HepG2 (cell line): ENCODE results near the gene PEX13. TPM values are rescaled to one million over a fixed set of nuclear protein-coding genes. Genes with fewer than 3 reads are reported as not detected.

Experiments
- ATAC-seq: fragments of 200-7000 bp; cut with Tn5 transposase; 3 replicates; pipeline ENCODE4 v1.9.1; 2020; ENCODE audit warnings: mild to moderate bottlenecking, moderate library complexity
- BruUV-seq: library from RNA; stranded (reverse); fragments of 400-500 nt; replicated peaks from 2 replicates; lab custom pipeline; 2021; lab: Mats Ljungman, UMichigan
- CTCF ChIA-PET: fragments of 300-600 bp; formaldehyde crosslinking; extraction: SDS; loops from one replicate; lab custom pipeline; 2021; ENCODE audit warnings: low total read pairs, inconsistent platforms, low intra/inter-chr PET ratio; lab: Yijun Ruan, JAX
- POLR2A ChIA-PET: fragments of 350-600 bp; sonication (Branson Sonifier 250); formaldehyde crosslinking; loops from one replicate; lab custom pipeline; 2020; ENCODE audit warnings: antibody characterized with exemption, inconsistent platforms; lab: Yijun Ruan, JAX
- DNase-seq: peaks from one replicate; pipeline ENCODE4 v3.0.0-alpha.2; 2015; ENCODE audit warnings: low spot score
- FAIRE-seq: peaks from 3 replicates; lab custom pipeline; 2011; peaks lifted over from hg19 to GRCh38; lab: Jason Lieb, UNC
- H2AFZ ChIP-seq: one replicate; pipeline ENCODE4 v1.6.1; 2011; ENCODE audit warnings: low read length, inconsistent platforms
- H3K27ac ChIP-seq: fragments of 300-600 bp; 3 replicates; pipeline ENCODE4 v1.8.0; 2011; ENCODE audit warnings: mixed run types, mild to moderate bottlenecking, mixed read lengths, low read length, inconsistent platforms; ENCODE audit not compliant: insufficient read depth; ENCODE audit errors: extremely low read length
- H3K27me3 ChIP-seq, 2 experiments: fragments of 200-600 bp in 1 of 2; 2 replicates in 1 of 2; 3 replicates in 1 of 2; pipeline versions ENCODE4 v1.6.0 to v1.8.0; 2011; ENCODE audit warnings: low read length in 2 of 2, mild to moderate bottlenecking in 2 of 2, moderate library complexity in 2 of 2, inconsistent platforms in 1 of 2; ENCODE audit not compliant: insufficient read depth in 2 of 2, control insufficient read depth in 1 of 2
- H3K36me3 ChIP-seq, 2 experiments: fragments of 200-600 bp in 1 of 2; replicated peaks in 1 of 2; 2 replicates in 1 of 2; 3 replicates in 1 of 2; pipeline versions ENCODE4 v1.5.1 to v1.8.0; 2011; ENCODE audit warnings: low read length in 2 of 2, inconsistent platforms in 1 of 2; ENCODE audit not compliant: insufficient read depth in 2 of 2, control insufficient read depth in 1 of 2
- H3K4me1 ChIP-seq: 2 replicates; pipeline ENCODE4 v1.5.1; 2012; ENCODE audit warnings: low read length, inconsistent platforms; ENCODE audit not compliant: insufficient read depth
- H3K4me2 ChIP-seq: 2 replicates; pipeline ENCODE4 v1.6.0; 2011; ENCODE audit warnings: low read depth, low read length, inconsistent platforms
- H3K4me3 ChIP-seq, 3 experiments: fragments of 200-600 bp in 1 of 3; sonication (generic), shearing (Covaris generic) in 1 of 3; replicated peaks in 1 of 3; 2 replicates each; pipeline ENCODE4 v1.5.1; 2011 to 2016; ENCODE audit warnings: low read length in 3 of 3, inconsistent platforms in 2 of 3, low read depth in 2 of 3, mild to moderate bottlenecking in 2 of 3, control low read depth in 1 of 3, mixed read lengths in 1 of 3; ENCODE audit not compliant: insufficient read depth in 1 of 3
- H3K79me2 ChIP-seq: one replicate; pipeline ENCODE4 v1.6.1; 2011; ENCODE audit warnings: low read length, inconsistent platforms; ENCODE audit not compliant: insufficient read depth
- H3K9ac ChIP-seq: 2 replicates; pipeline ENCODE4 v1.6.0; 2011; ENCODE audit warnings: mild to moderate bottlenecking, low read depth, low read length, inconsistent platforms; ENCODE audit not compliant: insufficient read depth
- H3K9me3 ChIP-seq: 2 replicates; pipeline ENCODE4 v1.5.1; 2012; ENCODE audit warnings: mild to moderate bottlenecking, low read length
- H4K20me1 ChIP-seq: 2 replicates; pipeline ENCODE4 v1.6.0; 2011; ENCODE audit warnings: inconsistent platforms, mild to moderate bottlenecking, low read length, moderate library complexity; ENCODE audit not compliant: insufficient read depth
- CENPBD1 ChIP-seq: sonication (generic); formaldehyde crosslinking; IDR thresholded peaks from 2 replicates; pipeline ENCODE4 v1.8.0; 2022; ENCODE audit warnings: missing genetic modification reagents, low read depth, mild to moderate bottlenecking, borderline replicate concordance
- HMGA1 ChIP-seq: sonication (generic); formaldehyde crosslinking; conservative IDR thresholded peaks from 2 replicates; pipeline ENCODE4 v1.4.0; 2020; ENCODE audit warnings: missing genetic modification reagents
- THAP9 ChIP-seq: sonication (generic); formaldehyde crosslinking; IDR thresholded peaks from 2 replicates; pipeline ENCODE4; 2020; ENCODE audit warnings: missing genetic modification reagents, mild to moderate bottlenecking, borderline replicate concordance
- XRCC5 ChIP-seq: fragments of 200-400 bp; formaldehyde crosslinking; optimal IDR thresholded peaks from 2 replicates; pipeline ENCODE3; 2017; ENCODE audit warnings: mild to moderate bottlenecking, low read length
- ZKSCAN5 ChIP-seq: sonication (generic); formaldehyde crosslinking; IDR thresholded peaks from 2 replicates; pipeline ENCODE4 v1.5.1; 2020; ENCODE audit warnings: mild to moderate bottlenecking, missing genetic modification reagents
- WGBS: methylation state at CpG from one replicate; pipeline ENCODE4 v1.1.6; 2017; ENCODE audit warnings: low lambda C conversion rate; 5-methylcytosine and 5-hydroxymethylcytosine counted together
- in situ Hi-C: cut with HindIII; loops from 2 replicates; pipeline ENCODE4 v1.10.0; 2017; ENCODE audit warnings: low pct_unique_long_range_greater_than_20kb; ENCODE audit not compliant: extremely low pct_ligation_motif_present
- intact Hi-C: fragments of 100-400 bp; cut with micrococcal nuclease; formaldehyde crosslinking; loops from one replicate; pipeline ENCODE4 v1.10.0; 2022; ENCODE audit not compliant: unreplicated experiment
- polyA plus RNA-seq, 8 experiments: library from polyadenylated mRNA; depleted of rRNA in 3 of 8; stranded (reverse) in 7 of 8; unstranded in 1 of 8; fragments of >200 nt; fragmentation: Illumina TruSeq in 4 of 8; extraction: Trizol in 4 of 8; gene quantifications; 2 replicates each; pipeline versions ENCODE4 v1.2.1 to v1.2.3, GENCODE V29; 2011 to 2016; ENCODE audit warnings: low read depth in 4 of 8, missing spikeins in 1 of 8, mixed read lengths in 1 of 8; ENCODE audit not compliant: insufficient read depth in 1 of 8
- total RNA-seq, 5 experiments: library from RNA; depleted of rRNA; stranded (reverse); fragments of >200 nt; fragmentation: Illumina TruSeq; extraction: Trizol; gene quantifications; 2 replicates each; pipeline ENCODE4 v1.2.3, GENCODE V29; 2016; ENCODE audit warnings: low read depth in 1 of 5

The PEX13 gene
- total and polyA plus RNA-seq, 2 of the 13 experiments (the other 11 are each of a cell fraction or from before 2014, with no cell fraction given): 47.9 to 75.9 TPM

- H3K9ac ChIP-seq: no peak overlapping the region
- H2AFZ ChIP-seq: no peak overlapping the region
- ChIA-PET POLR2A (no interaction called here), CTCF (no interaction called here)
- no peak for FAIRE-seq
- H4K20me1 ChIP-seq: no peaks in the 10 kb centered on the region
- no peak for DNase-seq
- no peak for ATAC-seq
- intact Hi-C loops (no loop called here), in situ Hi-C loops (no loop called here)
- H3K4me1 ChIP-seq: no peaks in the 10 kb centered on the region
- TF ChIP-seq HMGA1 (CRISPR knock-in tag): no peak
- TF ChIP-seq ZKSCAN5 (CRISPR knock-in tag): no peak
- no peak for TF ChIP-seq CENPBD1 (CRISPR knock-in tag)
- no peak for TF ChIP-seq XRCC5
- no peak for TF ChIP-seq THAP9 (CRISPR knock-in tag)
- H3K36me3 ChIP-seq: peaks cover 18 to 45% of the 10 kb centered on the region in 2 experiments
- H3K79me2 ChIP-seq: peaks cover 3% of the 10 kb centered on the region
- H3K4me2 ChIP-seq: no peak overlapping the region
- H3K27ac ChIP-seq: no peak overlapping the region
- 73% methylated on average over 5 of the region's 5 CpGs for WGBS
- no peaks in the 10 kb centered on the region for H3K27me3 ChIP-seq
- BruUV-seq: no TSS peak
- H3K4me3 ChIP-seq: no peak overlapping the region
- H3K9me3 ChIP-seq: no peaks in the 10 kb centered on the region
Observed at GRCh38 chr2:60976875-60977561, 40.5 kb upstream of the PEX13 start.
